PC-3 (cell line): ENCODE data around the gene STARD4. TPM values are rescaled to one million over a fixed set of nuclear protein-coding genes. Genes with fewer than 3 reads are reported as not detected.

Source experiments
- ATAC-seq: fragments of 200-7000 bp; cut with Tn5 transposase; 2 replicates; pipeline ENCODE4 v1.9.1; 2020; ENCODE audit warnings: mild to moderate bottlenecking, moderate library complexity
- BruUV-seq: library from RNA; stranded (reverse); fragments of 400-500 nt; replicated peaks from 2 replicates; lab custom pipeline; 2021; lab: Mats Ljungman, UMichigan
- CTCF ChIA-PET: fragments of 300-600 bp; sonication (Branson Sonifier 250); formaldehyde crosslinking; loops from one replicate; lab custom pipeline; 2022; ENCODE audit warnings: antibody characterized with exemption; lab: Charles Lee
- POLR2A ChIA-PET: fragments of 300-600 bp; sonication (Branson Sonifier 250); formaldehyde crosslinking; loops from one replicate; lab custom pipeline; 2022; ENCODE audit warnings: antibody characterized with exemption; ENCODE audit not compliant: unreplicated experiment; lab: Charles Lee
- DNase-seq: peaks from one replicate; pipeline ENCODE4 v3.0.0-alpha.2; 2015
- H2AFZ ChIP-seq: fragments of 300-600 bp; sonication (generic); 2 replicates; pipeline ENCODE4 v1.6.0; 2016; ENCODE audit warnings: antibody characterized with exemption, low read length
- H3F3A ChIP-seq: fragments of 300-600 bp; sonication (generic); one replicate; pipeline ENCODE4 v1.6.0; 2017; ENCODE audit warnings: antibody characterized with exemption, low read length, control low read depth, mild to moderate bottlenecking; ENCODE audit not compliant: unreplicated experiment
- H3K27ac ChIP-seq: fragments of 300-600 bp; sonication (generic); 2 replicates; pipeline ENCODE4 v1.5.1; 2016; ENCODE audit warnings: mild to moderate bottlenecking, low read length
- H3K27me3 ChIP-seq: fragments of 300-600 bp; sonication (generic); 2 replicates; pipeline ENCODE4 v1.6.1; 2016; ENCODE audit warnings: low read length, mixed read lengths
- H3K36me3 ChIP-seq: fragments of 300-600 bp; sonication (generic); 2 replicates; pipeline ENCODE4 v1.6.1; 2016; ENCODE audit warnings: low read depth, mixed run types, low read length, mixed read lengths
- H3K4me1 ChIP-seq: fragments of 300-600 bp; sonication (generic); 2 replicates; pipeline ENCODE4 v1.5.1; 2016; ENCODE audit warnings: low read length; ENCODE audit not compliant: insufficient read depth
- H3K4me2 ChIP-seq: fragments of 300-600 bp; sonication (generic); 2 replicates; pipeline ENCODE4 v1.6.0; 2016; ENCODE audit warnings: low read length
- H3K4me3 ChIP-seq: fragments of 300-600 bp; sonication (generic); 2 replicates; pipeline ENCODE4 v1.5.1; 2016; ENCODE audit warnings: mild to moderate bottlenecking, low read length, mixed read lengths
- H3K79me2 ChIP-seq: fragments of 300-600 bp; sonication (generic); 2 replicates; pipeline ENCODE4 v1.6.1; 2017; ENCODE audit warnings: low read length, mixed read lengths
- H3K9ac ChIP-seq: fragments of 300-600 bp; sonication (generic); 2 replicates; pipeline ENCODE4 v1.6.0; 2016; ENCODE audit warnings: mild to moderate bottlenecking, low read length
- H3K9me2 ChIP-seq: fragments of 300-600 bp; sonication (generic); replicated peaks from 2 replicates; pipeline ENCODE4 v1.6.1; 2016; ENCODE audit warnings: mixed run types, low read length, mixed read lengths
- H3K9me3 ChIP-seq: fragments of 300-600 bp; sonication (generic); 2 replicates; pipeline ENCODE4 v1.6.1; 2016; ENCODE audit warnings: low read length, mixed read lengths
- H4K20me1 ChIP-seq: fragments of 300-600 bp; sonication (generic); 2 replicates; pipeline ENCODE4 v1.6.1; 2016; ENCODE audit warnings: low read length, mixed read lengths
- CTCF ChIP-seq: fragments of 300-600 bp; sonication (generic); conservative IDR thresholded peaks from 2 replicates; pipeline ENCODE4 v1.5.1; 2017; ENCODE audit warnings: antibody characterized with exemption, low read depth, mild to moderate bottlenecking, low read length
- EZH2 ChIP-seq: fragments of 300-600 bp; sonication (generic); IDR thresholded peaks from one replicate; pipeline ENCODE4 v1.6.1; 2017; ENCODE audit warnings: antibody characterized with exemption, mild to moderate bottlenecking, low read length; ENCODE audit not compliant: unreplicated experiment
- EZH2phosphoT487 ChIP-seq: fragments of 300-600 bp; sonication (generic); IDR thresholded peaks from 2 replicates; pipeline ENCODE4 v1.6.1; 2018; ENCODE audit warnings: mild to moderate bottlenecking, antibody characterized with exemption, low read length, borderline replicate concordance
- intact Hi-C: fragments of 100-400 bp; cut with micrococcal nuclease; formaldehyde crosslinking; loops from 2 replicates; pipeline ENCODE4 v1.9.0; 2023
- total RNA-seq: library from RNA; depleted of rRNA; stranded (reverse); fragments of >200 nt; gene quantifications from 2 replicates; pipeline ENCODE4 v1.2.3, GENCODE V29; 2014

STARD4 gene
- total RNA-seq, 1 experiment from 2014 or later: 17.1 TPM

GRCh38 chr5:111507276-111507675, 5.1 kb downstream of the STARD4 start:
- ATAC-seq (no peak), DNase-seq (no peak)
- no peaks in the 10 kb centered on the region for H3F3A ChIP-seq
- H3K9ac ChIP-seq: no peak overlapping the region
- POLR2A ChIA-PET: no interaction called here
- H2AFZ ChIP-seq: no peak overlapping the region
- H3K4me2 ChIP-seq: no peak overlapping the region
- peaks cover 12% of the 10 kb centered on the region for H3K4me1 ChIP-seq
- no peaks in the 10 kb centered on the region for H3K9me3 ChIP-seq
- intact Hi-C loops: no loop called here
- H3K27me3 ChIP-seq: no peaks in the 10 kb centered on the region
- H3K27ac ChIP-seq: no peak overlapping the region
- H3K4me3 ChIP-seq: no peak overlapping the region
- H3K79me2 ChIP-seq: peaks cover 23% of the 10 kb centered on the region; the same call in 1 of the 2 replicates
- CTCF ChIA-PET: no interaction called here
- TF ChIP-seq EZH2phosphoT487 (no peak), CTCF (no peak), EZH2 (no peak)
- H3K36me3 ChIP-seq: no peaks in the 10 kb centered on the region
- no peaks in the 10 kb centered on the region for H3K9me2 ChIP-seq
- no peaks in the 10 kb centered on the region for H4K20me1 ChIP-seq
- BruUV-seq: no TSS peak

- no peak for DNase-seq
- Histone ChIP-seq H3K9me3 (no peaks in the 10 kb centered on the region), H3K4me2 (no peak overlapping the region), H3K79me2 (peaks cover 7% of the 10 kb centered on the region; the same call in 1 of the 2 replicates), H3K36me3 (peaks cover 7% of the 10 kb centered on the region; the same call in 1 of the 2 replicates), H2AFZ (no peak overlapping the region), H3K27me3 (no peaks in the 10 kb centered on the region), H3K4me1 (peaks cover 5% of the 10 kb centered on the region; the same call in 1 of the 2 replicates), H3K9ac (no peak overlapping the region), H3K9me2 (no peaks in the 10 kb centered on the region), H3F3A (no peaks in the 10 kb centered on the region), H4K20me1 (no peaks in the 10 kb centered on the region), H3K27ac (no peak overlapping the region), H3K4me3 (no peak overlapping the region)
- POLR2A ChIA-PET: no interaction called here
- ATAC-seq: no peak
- BruUV-seq: no TSS peak
- intact Hi-C loops: no loop called here
- TF ChIP-seq EZH2 (no peak), EZH2phosphoT487 (no peak), CTCF (no peak)
- CTCF ChIA-PET: no interaction called here
Observed at GRCh38 chr5:111505096-111505495, 7.2 kb downstream of the STARD4 start.

- DNase-seq: peak; percentile 16
- ATAC-seq: 0 out of 2 replicates have a peak, but pooled peaks have one; percentile 24
- H4K20me1 ChIP-seq: no peaks in the 10 kb centered on the region
- no peak overlapping the region for H3K27ac ChIP-seq
- H3K4me1 ChIP-seq: peaks cover 5% of the 10 kb centered on the region; the same call in 1 of the 2 replicates
- no TSS peak for BruUV-seq
- H2AFZ ChIP-seq: no peak overlapping the region
- no peak overlapping the region for H3K4me2 ChIP-seq
- no peaks in the 10 kb centered on the region for H3K9me3 ChIP-seq
- H3F3A ChIP-seq: no peaks in the 10 kb centered on the region
- H3K36me3 ChIP-seq: peaks cover 7% of the 10 kb centered on the region; the same call in 1 of the 2 replicates
- TF ChIP-seq EZH2phosphoT487: no peak
- no peak for TF ChIP-seq EZH2
- TF ChIP-seq CTCF: no peak
- no peaks in the 10 kb centered on the region for H3K27me3 ChIP-seq
- H3K4me3 ChIP-seq: no peak overlapping the region
- ChIA-PET CTCF (no interaction called here), POLR2A (no interaction called here)
- H3K9me2 ChIP-seq: no peaks in the 10 kb centered on the region
- H3K9ac ChIP-seq: no peak overlapping the region
- no peaks in the 10 kb centered on the region for H3K79me2 ChIP-seq
- intact Hi-C loops: no loop called here
Observed at GRCh38 chr5:111502956-111503355, 9.4 kb downstream of the STARD4 start.
